Measurements from ENCODE around the gene LONRF3. TPM values are rescaled to one million over a fixed set of nuclear protein-coding genes. Genes with fewer than 3 reads are reported as not detected.

Gene LONRF3
- total and polyA plus RNA-seq, 2 donors (not counting 1 experiment from before 2014, with no cell fraction given), result 0.07 to 1.2 TPM

DNA sequence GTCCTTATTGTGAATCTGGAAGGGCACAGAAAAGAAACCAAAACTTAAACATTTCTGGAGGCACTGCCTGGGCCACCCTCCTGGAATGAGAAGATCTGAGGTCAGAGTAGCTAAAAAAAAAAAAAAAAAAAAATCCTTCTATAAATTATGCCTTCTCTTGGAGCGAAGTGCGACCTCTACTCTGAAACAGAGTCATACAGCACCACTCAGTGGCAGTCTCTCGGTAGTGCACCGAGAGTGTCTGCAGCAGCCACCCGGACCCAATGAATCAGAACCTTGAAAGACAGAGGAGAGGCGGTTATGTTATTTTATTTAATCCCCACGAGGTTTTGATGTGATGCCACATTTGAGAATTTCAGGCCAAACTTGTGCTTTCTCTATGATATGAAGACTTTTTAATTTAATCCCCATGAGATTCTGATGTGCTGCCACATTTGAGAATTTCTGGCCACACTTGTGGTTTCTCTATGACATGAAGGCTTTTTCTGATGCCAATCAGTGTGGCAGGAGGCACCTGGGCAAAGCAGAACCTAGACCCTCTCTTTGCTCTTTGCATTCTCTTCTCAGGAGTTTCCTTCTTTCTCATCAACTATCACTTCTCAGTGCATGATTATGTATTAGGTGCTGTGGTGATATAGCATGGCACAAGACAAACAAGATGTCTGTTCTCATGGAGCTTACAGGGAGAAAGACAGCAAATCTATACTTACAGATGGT is 92.8 kb downstream of the LONRF3 start:
- no peak overlapping the region for H3K4me3 Mint-ChIP-seq
- H3K4me1 ChIP-seq (ENCODE audit: control insufficient read depth in 2 of 2, insufficient read depth in 2 of 2, low read length in 2 of 2), result peaks cover 11 to 21% of the 10 kb centered on the region in 2 donors
- H3K79me2 ChIP-seq (ENCODE audit: control insufficient read depth, insufficient read depth, low read length), result no peaks in the 10 kb centered on the region
- no peaks in the 10 kb centered on the region for H3K9me3 Mint-ChIP-seq (ENCODE audit: insufficient read depth)
- H3K36me3 ChIP-seq (replicated peaks in 1 of 2; ENCODE audit: control extremely low read depth in 1 of 2, control insufficient read depth in 1 of 2, extremely low read depth in 1 of 2, insufficient read depth in 2 of 2, low read length in 1 of 2), result no peaks in the 10 kb centered on the region
- no peaks in the 10 kb centered on the region for H3K27me3 Mint-ChIP-seq
- ChIA-PET POLR2A (no interaction called here), CTCF (interaction anchor here (0.6 to 8.2 kb wide), 15 partner anchors 16 to 431 kb away, joined by 3 to 104 read pairs (median 5); partner anchors contain the start of genes LONRF3 and PGRMC1)
- TF ChIP-seq, protein P1, sequence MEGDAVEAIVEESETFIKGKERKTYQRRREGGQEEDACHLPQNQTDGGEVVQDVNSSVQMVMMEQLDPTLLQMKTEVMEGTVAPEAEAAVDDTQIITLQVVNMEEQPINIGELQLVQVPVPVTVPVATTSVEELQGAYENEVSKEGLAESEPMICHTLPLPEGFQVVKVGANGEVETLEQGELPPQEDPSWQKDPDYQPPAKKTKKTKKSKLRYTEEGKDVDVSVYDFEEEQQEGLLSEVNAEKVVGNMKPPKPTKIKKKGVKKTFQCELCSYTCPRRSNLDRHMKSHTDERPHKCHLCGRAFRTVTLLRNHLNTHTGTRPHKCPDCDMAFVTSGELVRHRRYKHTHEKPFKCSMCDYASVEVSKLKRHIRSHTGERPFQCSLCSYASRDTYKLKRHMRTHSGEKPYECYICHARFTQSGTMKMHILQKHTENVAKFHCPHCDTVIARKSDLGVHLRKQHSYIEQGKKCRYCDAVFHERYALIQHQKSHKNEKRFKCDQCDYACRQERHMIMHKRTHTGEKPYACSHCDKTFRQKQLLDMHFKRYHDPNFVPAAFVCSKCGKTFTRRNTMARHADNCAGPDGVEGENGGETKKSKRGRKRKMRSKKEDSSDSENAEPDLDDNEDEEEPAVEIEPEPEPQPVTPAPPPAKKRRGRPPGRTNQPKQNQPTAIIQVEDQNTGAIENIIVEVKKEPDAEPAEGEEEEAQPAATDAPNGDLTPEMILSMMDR (IDR thresholded peaks at IDR 0.05), result peak; percentile 63
- TF ChIP-seq EZH2 (IDR thresholded peaks at IDR 0.05; ENCODE audit: borderline replicate concordance, insufficient read depth, low read depth, low read length, poor library complexity, severe bottlenecking), result no peak
- H3K27ac Mint-ChIP-seq, result no peak overlapping the region
- H3K27ac ChIP-seq (ENCODE audit: low read length in 2 of 2), result no peak overlapping the region
- H3K9ac ChIP-seq (ENCODE audit: low read length), result no peak overlapping the region
- H3K4me1 Mint-ChIP-seq, result peaks cover 14% of the 10 kb centered on the region
- intact Hi-C loops (cut with micrococcal nuclease), result loop anchor here (1.0 to 2.0 kb wide), 3 partner anchors 52 to 220 kb away; no protein-coding TSS in a partner anchor
- no peak overlapping the region for H2AFZ ChIP-seq (ENCODE audit: insufficient read depth, low read depth, low read length, poor library complexity, severe bottlenecking)
- DNase-seq (peak; percentile 66), ATAC-seq (ENCODE audit: low read depth) (peak; percentile 84)
- no peak overlapping the region for H3K4me3 ChIP-seq (ENCODE audit: control extremely low read depth in 1 of 5, extremely low read depth in 1 of 5, insufficient read depth in 1 of 5, low read depth in 2 of 5, low read length in 4 of 5)
- no peak overlapping the region for H3K4me2 ChIP-seq (replicated peaks; ENCODE audit: low read depth, low read length, poor library complexity, severe bottlenecking)
- WGBS (ENCODE audit: insufficient coverage), result no CpG with 5 or more reads among the region's 7 CpGs
- no peaks in the 10 kb centered on the region for H3K9me3 ChIP-seq (ENCODE audit: control extremely low read depth in 1 of 3, control insufficient read depth in 2 of 3, insufficient read depth in 1 of 3, low read length in 2 of 3)
- no peaks in the 10 kb centered on the region for H4K20me1 ChIP-seq (ENCODE audit: control insufficient read depth, insufficient read depth, low read length, poor library complexity, severe bottlenecking)
- no peaks in the 10 kb centered on the region for H3K27me3 ChIP-seq (replicated peaks in 1 of 4; ENCODE audit: control extremely low read depth in 1 of 4, control insufficient read depth in 3 of 4, insufficient read depth in 4 of 4, low read length in 3 of 4)

Other genes starting within 250 kb of the LONRF3 start
- 36.1 and 36.7 TPM in 2 replicates for gene IL13RA1, start 247.0 kb upstream of the LONRF3 start, total RNA-seq
- gene IL13RA1, start 247.0 kb upstream of the LONRF3 start, polyA plus RNA-seq, result 7.2 and 9.2 TPM in 2 replicates
- 0.17 and 0.32 TPM in 2 replicates for gene ZCCHC12, start 150.8 kb upstream of the LONRF3 start, total RNA-seq
- gene ZCCHC12, start 150.8 kb upstream of the LONRF3 start, polyA plus RNA-seq, result 0.14 TPM in 1 of 2 replicates, not detected in the other
- not detected in 2 replicates for gene CT47C1, start 98.4 kb downstream of the LONRF3 start, total RNA-seq
- not detected in 2 replicates for gene CT47C1, start 98.4 kb downstream of the LONRF3 start, polyA plus RNA-seq
- gene KIAA1210, start 153.2 kb downstream of the LONRF3 start, total RNA-seq, result not detected in 2 replicates
- gene KIAA1210, start 153.2 kb downstream of the LONRF3 start, polyA plus RNA-seq, result not detected in 2 replicates